Activated CD8-positive, alpha-beta memory T cell treated with anti-CD3 and anti-CD28 coated beads for 4 hours (primary cell): ENCODE results near the gene NOX5.

Source experiments
- DNase-seq, 2 donors: peaks; one replicate each; pipeline ENCODE4 v3.0.0-alpha.2; 2020; ENCODE audit warnings: low read depth in 2 of 2

Gene NOX5

GRCh38 chr15:68990992-68991500 is 23.4 kb upstream of the NOX5 start:
- no peak for DNase-seq

- DNase-seq = no peak
Observed at GRCh38 chr15:68991723-68992122, 22.8 kb upstream of the NOX5 start.

- no peak for DNase-seq
Observed at GRCh38 chr15:68992696-68993095, 21.8 kb upstream of the NOX5 start.

- DNase-seq = no peak
Observed at GRCh38 chr15:68993276-68993675, 21.2 kb upstream of the NOX5 start.

GRCh38 chr15:68994149-68994548 is 20.3 kb upstream of the NOX5 start:
- no peak for DNase-seq

- DNase-seq = no peak
Observed at GRCh38 chr15:68994981-68995761, 19.3 kb upstream of the NOX5 start.

- no peak for DNase-seq
Observed at GRCh38 chr15:68997050-68997449, 17.4 kb upstream of the NOX5 start.

GRCh38 chr15:68997930-68998777 is 16.3 kb upstream of the NOX5 start:
- DNase-seq = no peak

GRCh38 chr15:68999091-68999490 is 15.4 kb upstream of the NOX5 start:
- DNase-seq = no peak

GRCh38 chr15:69000091-69000490 is 14.4 kb upstream of the NOX5 start:
- DNase-seq = no peak

GRCh38 chr15:69000725-69001503 is 13.6 kb upstream of the NOX5 start:
- no peak for DNase-seq

GRCh38 chr15:69002783-69003182 is 11.7 kb upstream of the NOX5 start:
- no peak for DNase-seq

GRCh38 chr15:69004011-69004410 is 10.5 kb upstream of the NOX5 start:
- DNase-seq = no peak

- DNase-seq = no peak
Observed at GRCh38 chr15:69008056-69008455, 6.4 kb upstream of the NOX5 start.

- DNase-seq = no peak
Observed at GRCh38 chr15:69009341-69009740, 5.2 kb upstream of the NOX5 start.

GRCh38 chr15:69011641-69012040 is 2.9 kb upstream of the NOX5 start:
- no peak for DNase-seq

GRCh38 chr15:69012761-69013364 is 1.6 kb upstream of the NOX5 start:
- DNase-seq = no peak

- no peak for DNase-seq
Observed at GRCh38 chr15:69013726-69014406, 629 bp upstream of the NOX5 start.

GRCh38 chr15:69015591-69015990 is 1.1 kb downstream of the NOX5 start:
- no peak for DNase-seq

- no peak for DNase-seq
Observed at GRCh38 chr15:69016021-69016595, 1.6 kb downstream of the NOX5 start.

GRCh38 chr15:69017978-69018377 is 3.5 kb downstream of the NOX5 start:
- DNase-seq = no peak
